HepG2 (cell line): ENCODE data around the gene BET1L. TPM values are rescaled to one million over a fixed set of nuclear protein-coding genes. Genes with fewer than 3 reads are reported as not detected.

Experiments used
- ATAC-seq: fragments of 200-7000 bp; cut with Tn5 transposase; 3 replicates; pipeline ENCODE4 v1.9.1; 2020; ENCODE audit warnings: mild to moderate bottlenecking, moderate library complexity
- BruUV-seq: library from RNA; stranded (reverse); fragments of 400-500 nt; replicated peaks from 2 replicates; lab custom pipeline; 2021; lab: Mats Ljungman, UMichigan
- CTCF ChIA-PET: fragments of 300-600 bp; formaldehyde crosslinking; extraction: SDS; loops from one replicate; lab custom pipeline; 2021; ENCODE audit warnings: low total read pairs, inconsistent platforms, low intra/inter-chr PET ratio; lab: Yijun Ruan, JAX
- POLR2A ChIA-PET: fragments of 350-600 bp; sonication (Branson Sonifier 250); formaldehyde crosslinking; loops from one replicate; lab custom pipeline; 2020; ENCODE audit warnings: antibody characterized with exemption, inconsistent platforms; lab: Yijun Ruan, JAX
- DNase-seq: peaks from one replicate; pipeline ENCODE4 v3.0.0-alpha.2; 2015; ENCODE audit warnings: low spot score
- FAIRE-seq: peaks from 3 replicates; lab custom pipeline; 2011; peaks lifted over from hg19 to GRCh38; lab: Jason Lieb, UNC
- H2AFZ ChIP-seq: one replicate; pipeline ENCODE4 v1.6.1; 2011; ENCODE audit warnings: low read length, inconsistent platforms
- H3K27ac ChIP-seq: fragments of 300-600 bp; 3 replicates; pipeline ENCODE4 v1.8.0; 2011; ENCODE audit warnings: mixed run types, mild to moderate bottlenecking, mixed read lengths, low read length, inconsistent platforms; ENCODE audit not compliant: insufficient read depth; ENCODE audit errors: extremely low read length
- H3K27me3 ChIP-seq, 2 experiments: fragments of 200-600 bp in 1 of 2; 2 replicates in 1 of 2; 3 replicates in 1 of 2; pipeline versions ENCODE4 v1.6.0 to v1.8.0; 2011; ENCODE audit warnings: low read length in 2 of 2, mild to moderate bottlenecking in 2 of 2, moderate library complexity in 2 of 2, inconsistent platforms in 1 of 2; ENCODE audit not compliant: insufficient read depth in 2 of 2, control insufficient read depth in 1 of 2
- H3K36me3 ChIP-seq, 2 experiments: fragments of 200-600 bp in 1 of 2; replicated peaks in 1 of 2; 2 replicates in 1 of 2; 3 replicates in 1 of 2; pipeline versions ENCODE4 v1.5.1 to v1.8.0; 2011; ENCODE audit warnings: low read length in 2 of 2, inconsistent platforms in 1 of 2; ENCODE audit not compliant: insufficient read depth in 2 of 2, control insufficient read depth in 1 of 2
- H3K4me1 ChIP-seq: 2 replicates; pipeline ENCODE4 v1.5.1; 2012; ENCODE audit warnings: low read length, inconsistent platforms; ENCODE audit not compliant: insufficient read depth
- H3K4me2 ChIP-seq: 2 replicates; pipeline ENCODE4 v1.6.0; 2011; ENCODE audit warnings: low read depth, low read length, inconsistent platforms
- H3K4me3 ChIP-seq, 3 experiments: fragments of 200-600 bp in 1 of 3; sonication (generic), shearing (Covaris generic) in 1 of 3; replicated peaks in 1 of 3; 2 replicates each; pipeline ENCODE4 v1.5.1; 2011 to 2016; ENCODE audit warnings: low read length in 3 of 3, inconsistent platforms in 2 of 3, low read depth in 2 of 3, mild to moderate bottlenecking in 2 of 3, control low read depth in 1 of 3, mixed read lengths in 1 of 3; ENCODE audit not compliant: insufficient read depth in 1 of 3
- H3K79me2 ChIP-seq: one replicate; pipeline ENCODE4 v1.6.1; 2011; ENCODE audit warnings: low read length, inconsistent platforms; ENCODE audit not compliant: insufficient read depth
- H3K9ac ChIP-seq: 2 replicates; pipeline ENCODE4 v1.6.0; 2011; ENCODE audit warnings: mild to moderate bottlenecking, low read depth, low read length, inconsistent platforms; ENCODE audit not compliant: insufficient read depth
- H3K9me3 ChIP-seq: 2 replicates; pipeline ENCODE4 v1.5.1; 2012; ENCODE audit warnings: mild to moderate bottlenecking, low read length
- H4K20me1 ChIP-seq: 2 replicates; pipeline ENCODE4 v1.6.0; 2011; ENCODE audit warnings: inconsistent platforms, mild to moderate bottlenecking, low read length, moderate library complexity; ENCODE audit not compliant: insufficient read depth
- AKAP8 ChIP-seq: sonication (generic); formaldehyde crosslinking; IDR thresholded peaks from 2 replicates; pipeline ENCODE4 v1.5.1; 2020; ENCODE audit warnings: mild to moderate bottlenecking, missing genetic modification reagents
- ARID3A ChIP-seq: IDR thresholded peaks from 2 replicates; pipeline ENCODE4 v1.6.1; 2012; ENCODE audit warnings: low read depth, low read length, improper control_type of control experiment
- BORCS8-MEF2B ChIP-seq: sonication (generic); formaldehyde crosslinking; IDR thresholded peaks from 2 replicates; pipeline ENCODE4 v1.8.0; 2022; ENCODE audit warnings: mild to moderate bottlenecking, missing genetic modification reagents
- FOXA3 ChIP-seq: IDR thresholded peaks from 2 replicates; pipeline ENCODE4 v1.6.1; 2016; ENCODE audit warnings: missing genetic modification reagents, missing compliant biosample characterization
- FOXC1 ChIP-seq: sonication (generic); formaldehyde crosslinking; IDR thresholded peaks from 2 replicates; pipeline ENCODE4 v1.8.0; 2022; ENCODE audit warnings: mild to moderate bottlenecking, missing genetic modification reagents, borderline replicate concordance
- KDM5A ChIP-seq: fragments of 200-600 bp; sonication (generic); IDR thresholded peaks from 2 replicates; pipeline ENCODE4 v1.7.0; 2018; ENCODE audit warnings: antibody characterized with exemption, mild to moderate bottlenecking, low read length, borderline replicate concordance
- LCORL ChIP-seq, 2 experiments: fragments of 450-650 bp in 1 of 2; sonication (generic) in 1 of 2; formaldehyde crosslinking in 1 of 2; IDR thresholded peaks; 2 replicates each; pipeline versions ENCODE4 v1.5.0 to v1.6.1; 2017 to 2020; ENCODE audit warnings: antibody characterized with exemption in 1 of 2, missing genetic modification reagents in 1 of 2
- NCOR1 ChIP-seq: fragments of 200-600 bp; sonication (generic); IDR thresholded peaks from 2 replicates; pipeline ENCODE4 v1.7.0; 2017; ENCODE audit warnings: antibody characterized with exemption, low read length, borderline replicate concordance
- PAF1 ChIP-seq: IDR thresholded peaks from 2 replicates; pipeline ENCODE4 v1.6.1; 2016; ENCODE audit warnings: missing genetic modification reagents, missing compliant biosample characterization
- PHF8 ChIP-seq: sonication (generic); formaldehyde crosslinking; IDR thresholded peaks from 2 replicates; pipeline ENCODE4 v1.5.0; 2020; ENCODE audit warnings: missing genetic modification reagents
- POLR2AphosphoS2 ChIP-seq: IDR thresholded peaks from 2 replicates; pipeline ENCODE4 v1.6.1; 2011; ENCODE audit warnings: low read depth, low read length, improper control_type of control experiment
- SMC3 ChIP-seq: IDR thresholded peaks from 2 replicates; pipeline ENCODE4 v1.6.1; 2011; ENCODE audit warnings: low read length, improper control_type of control experiment
- TFAP4 ChIP-seq: sonication (generic); IDR thresholded peaks from 2 replicates; pipeline ENCODE4 v1.6.1; 2016; ENCODE audit warnings: low read depth, borderline replicate concordance
- ZFP91 ChIP-seq: sonication (generic); formaldehyde crosslinking; IDR thresholded peaks from 2 replicates; pipeline ENCODE4 v1.9.0; 2022; ENCODE audit warnings: missing genetic modification reagents, mild to moderate bottlenecking, borderline replicate concordance
- ZMAT5 ChIP-seq: sonication (generic); formaldehyde crosslinking; IDR thresholded peaks from 2 replicates; pipeline ENCODE4 v1.5.0; 2020; ENCODE audit warnings: mild to moderate bottlenecking, low read depth, missing genetic modification reagents, borderline replicate concordance
- ZNF180 ChIP-seq: sonication (generic); formaldehyde crosslinking; IDR thresholded peaks from 2 replicates; pipeline ENCODE4 v1.4.0; 2020; ENCODE audit warnings: low read depth, missing genetic modification reagents, borderline replicate concordance
- ZNF564 ChIP-seq: sonication (generic); formaldehyde crosslinking; IDR thresholded peaks from 2 replicates; pipeline ENCODE4 v1.8.1; 2023; ENCODE audit warnings: mild to moderate bottlenecking, missing genetic modification reagents
- ZNF569 ChIP-seq: sonication (generic); formaldehyde crosslinking; IDR thresholded peaks from 2 replicates; pipeline ENCODE4 v1.5.0; 2020; ENCODE audit warnings: mild to moderate bottlenecking, missing genetic modification reagents, moderate library complexity, borderline replicate concordance
- ZNF598 ChIP-seq: sonication (generic); formaldehyde crosslinking; IDR thresholded peaks from 2 replicates; pipeline ENCODE4 v1.5.1; 2020; ENCODE audit warnings: mild to moderate bottlenecking, missing genetic modification reagents, borderline replicate concordance
- ZSCAN20 ChIP-seq: sonication (generic); formaldehyde crosslinking; IDR thresholded peaks from 2 replicates; pipeline ENCODE4 v1.4.0; 2020; ENCODE audit warnings: missing genetic modification reagents, mild to moderate bottlenecking, borderline replicate concordance
- WGBS: methylation state at CpG from one replicate; pipeline ENCODE4 v1.1.6; 2017; ENCODE audit warnings: low lambda C conversion rate; 5-methylcytosine and 5-hydroxymethylcytosine counted together
- in situ Hi-C: cut with HindIII; loops from 2 replicates; pipeline ENCODE4 v1.10.0; 2017; ENCODE audit warnings: low pct_unique_long_range_greater_than_20kb; ENCODE audit not compliant: extremely low pct_ligation_motif_present
- intact Hi-C: fragments of 100-400 bp; cut with micrococcal nuclease; formaldehyde crosslinking; loops from one replicate; pipeline ENCODE4 v1.10.0; 2022; ENCODE audit not compliant: unreplicated experiment
- polyA plus RNA-seq, 8 experiments: library from polyadenylated mRNA; depleted of rRNA in 3 of 8; stranded (reverse) in 7 of 8; unstranded in 1 of 8; fragments of >200 nt; fragmentation: Illumina TruSeq in 4 of 8; extraction: Trizol in 4 of 8; gene quantifications; 2 replicates each; pipeline versions ENCODE4 v1.2.1 to v1.2.3, GENCODE V29; 2011 to 2016; ENCODE audit warnings: low read depth in 4 of 8, missing spikeins in 1 of 8, mixed read lengths in 1 of 8; ENCODE audit not compliant: insufficient read depth in 1 of 8
- total RNA-seq, 5 experiments: library from RNA; depleted of rRNA; stranded (reverse); fragments of >200 nt; fragmentation: Illumina TruSeq; extraction: Trizol; gene quantifications; 2 replicates each; pipeline ENCODE4 v1.2.3, GENCODE V29; 2016; ENCODE audit warnings: low read depth in 1 of 5

Gene BET1L
- total and polyA plus RNA-seq, 2 of the 13 experiments (the other 11 are each of a cell fraction or from before 2014, with no cell fraction given): 26.2 to 59.6 TPM

- Histone ChIP-seq H3K4me2 (no peak overlapping the region), H4K20me1 (no peaks in the 10 kb centered on the region), H3K36me3 (peaks cover 3 to 10% of the 10 kb centered on the region in 2 experiments; a peak in 3 of 5 replicates), H3K9ac (no peak overlapping the region), H3K4me1 (no peaks in the 10 kb centered on the region), H3K27ac (no peak overlapping the region), H3K27me3 (no peaks in the 10 kb centered on the region; a peak in 1 of 5 replicates), H3K9me3 (no peaks in the 10 kb centered on the region), H3K79me2 (no peaks in the 10 kb centered on the region), H2AFZ (no peak overlapping the region), H3K4me3 (no peak overlapping the region)
- intact Hi-C loops (no loop called here), in situ Hi-C loops (no loop called here)
- no TSS peak for BruUV-seq
- DNase-seq (no peak), ATAC-seq (no peak; the same call in 2 of the 3 replicates), FAIRE-seq (no peak)
- ChIA-PET CTCF (no interaction called here), POLR2A (no interaction called here)
- TF ChIP-seq TFAP4 (no peak), ZMAT5 (CRISPR knock-in tag) (no peak), FOXC1 (CRISPR knock-in tag) (no peak), ZFP91 (CRISPR knock-in tag) (no peak), ZNF564 (no peak), SMC3 (no peak), ARID3A (no peak), PHF8 (CRISPR knock-in tag) (no peak), KDM5A (no peak), FOXA3 (CRISPR knock-in tag) (no peak), ZSCAN20 (no peak), BORCS8-MEF2B (no peak), ZNF569 (no peak), ZNF598 (no peak), NCOR1 (no peak), ZNF180 (CRISPR knock-in tag) (no peak), LCORL (IDR thresholded peaks at IDR 0.05) (no peak), LCORL (CRISPR knock-in tag; IDR thresholded peaks at IDR 0.05) (no peak), AKAP8 (CRISPR knock-in tag) (no peak), PAF1 (CRISPR knock-in tag) (no peak), POLR2AphosphoS2 (no peak)
- WGBS: 92% methylated on average over 16 of the region's 16 CpGs
Observed at GRCh38 chr11:223026-223789, 16.0 kb upstream of the BET1L start.
